Smooth muscle cell of the brain vasculature (primary cell): Measurements from ENCODE around the gene SLC16A13.
"Not testable (repeated sequence)": the region's sequence is repeated elsewhere in the genome, so short reads cannot be mapped to it uniquely, and the experiment has no call there.

Source experiments
- DNase-seq: peaks from one replicate; pipeline ENCODE4 v3.0.0-alpha.2; 2012; ENCODE audit warnings: low read depth, low spot score

The SLC16A13 gene

GRCh38 chr17:7035591-7036368 lies at the start of gene SLC16A13:
Gene SLC16A13, plus strand, starts transcription at chr17:7036015. Its CDS starts 368 bp downstream, at chr17:7036383.
- DNase-seq: peak; percentile 83

GRCh38 chr17:6986676-6987075 lies 49.1 kb upstream of the SLC16A13 start:
- no peak for DNase-seq

GRCh38 chr17:6989779-6990178 lies 46.0 kb upstream of the SLC16A13 start:
- DNase-seq: no peak

GRCh38 chr17:6993613-6994056 lies 42.2 kb upstream of the SLC16A13 start:
- not testable (repeated sequence) for DNase-seq

GRCh38 chr17:6994118-6994598 lies 41.7 kb upstream of the SLC16A13 start:
- DNase-seq: no peak

- DNase-seq: no peak
Measured at GRCh38 chr17:6994666-6995256, 41.1 kb upstream of the SLC16A13 start.

- no peak for DNase-seq
Measured at GRCh38 chr17:6995500-6996255, 40.1 kb upstream of the SLC16A13 start, which contains the start of gene ALOX12. Gene ALOX12, plus strand, starts transcription at chr17:6996049. Its CDS starts 69 bp downstream, at chr17:6996118.

GRCh38 chr17:6996256-6997011 lies 39.4 kb upstream of the SLC16A13 start:
- no peak for DNase-seq

GRCh38 chr17:6997171-6997570 lies 38.6 kb upstream of the SLC16A13 start:
- DNase-seq: no peak

GRCh38 chr17:6998855-6999508 lies 36.8 kb upstream of the SLC16A13 start:
- no peak for DNase-seq

- no peak for DNase-seq
Measured at GRCh38 chr17:7001318-7001961, 34.4 kb upstream of the SLC16A13 start.

GRCh38 chr17:7002288-7003047 lies 33.3 kb upstream of the SLC16A13 start:
- no peak for DNase-seq

GRCh38 chr17:7003745-7004144 lies 32.1 kb upstream of the SLC16A13 start:
- DNase-seq: no peak

- DNase-seq: no peak
Measured at GRCh38 chr17:7004398-7005253, 31.2 kb upstream of the SLC16A13 start.

- DNase-seq: no peak
Measured at GRCh38 chr17:7005716-7006115, 30.1 kb upstream of the SLC16A13 start.

GRCh38 chr17:7007143-7007542 lies 28.7 kb upstream of the SLC16A13 start:
- no peak for DNase-seq

GRCh38 chr17:7010523-7010922 lies 25.3 kb upstream of the SLC16A13 start:
- DNase-seq: no peak

GRCh38 chr17:7011415-7011814 lies 24.4 kb upstream of the SLC16A13 start:
- no peak for DNase-seq

GRCh38 chr17:7011942-7012254 lies 23.9 kb upstream of the SLC16A13 start:
- no peak for DNase-seq
